ENCODE data around the gene STX16.

Gene STX16

DNA sequence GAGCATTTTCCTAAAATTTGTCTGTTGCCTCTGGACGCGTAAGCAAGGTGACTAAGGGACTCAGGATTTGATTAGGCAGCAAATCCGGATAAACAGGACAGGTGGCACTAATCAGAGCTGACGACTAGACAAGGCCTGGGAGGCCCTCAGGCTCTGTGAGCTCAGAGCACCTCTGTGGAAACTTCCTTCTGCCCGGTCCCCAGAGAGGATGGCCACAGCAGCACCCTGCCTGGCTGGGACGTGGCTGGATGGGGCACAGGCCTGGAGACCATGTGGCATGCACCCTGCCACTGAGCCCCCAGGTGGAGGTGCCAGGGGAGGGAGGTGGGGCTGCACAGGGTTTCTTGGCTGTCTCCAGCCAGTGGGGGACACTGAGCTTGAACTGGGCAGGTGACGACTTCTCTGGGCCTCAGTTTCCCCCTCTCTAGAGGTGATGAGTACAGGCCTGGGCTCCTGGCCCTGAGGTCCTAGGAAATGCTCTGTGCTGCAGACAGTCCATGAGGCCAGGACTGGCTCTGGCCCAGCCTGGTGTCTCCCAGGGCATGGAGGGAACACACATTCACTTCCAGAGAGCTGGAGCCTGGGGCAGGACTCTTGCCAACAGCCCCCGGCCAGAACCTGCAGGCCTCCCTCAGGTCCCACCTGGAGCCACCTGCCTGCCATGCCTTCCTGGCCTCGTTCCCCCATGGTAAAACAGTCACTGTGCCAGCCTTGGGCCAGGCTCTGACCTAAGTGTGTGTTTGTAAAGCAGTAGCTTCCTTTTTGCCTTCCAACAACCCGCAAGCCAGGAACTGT lies 39.6 kb upstream of the STX16 start:
- no peaks in the 10 kb centered on the region for H3K36me3 ChIP-seq (ENCODE audit: control insufficient read depth, insufficient read depth, low read length)
- H3K56ac ChIP-seq (ENCODE audit: low read length), result no peak overlapping the region
- H4K5ac ChIP-seq (ENCODE audit: low read length), result no peak overlapping the region
- no peaks in the 10 kb centered on the region for H3K79me2 ChIP-seq (ENCODE audit: control insufficient read depth, insufficient read depth, low read length)
- no CpG with 5 or more reads among the region's 10 CpGs for WGBS (ENCODE audit: extremely low coverage, insufficient coverage, low lambda C conversion rate)
- no peak overlapping the region for H3K18ac ChIP-seq (ENCODE audit: low read length)
- no peak overlapping the region for H3K4ac ChIP-seq (ENCODE audit: low read depth, low read length)
- no peak overlapping the region for H2AK5ac ChIP-seq (ENCODE audit: low read length)
- H3K9ac ChIP-seq (ENCODE audit: low read length), result no peak overlapping the region
- H3K27me3 ChIP-seq (ENCODE audit: insufficient read depth, low read length, poor library complexity), result no peaks in the 10 kb centered on the region
- H3K27ac ChIP-seq (ENCODE audit: low read depth, low read length), result no peak overlapping the region
- no peaks in the 10 kb centered on the region for H3K4me1 ChIP-seq (ENCODE audit: control insufficient read depth, low read depth, low read length)
- no peak overlapping the region for H2BK15ac ChIP-seq (replicated peaks; ENCODE audit: low read depth)
- no peak overlapping the region for H4K8ac ChIP-seq (ENCODE audit: low read depth, low read length)
- H3K23ac ChIP-seq (ENCODE audit: low read length), result no peak overlapping the region
- H3K79me1 ChIP-seq (ENCODE audit: low read length), result no peaks in the 10 kb centered on the region
- no peak overlapping the region for H3K4me2 ChIP-seq (ENCODE audit: low read length)
- DNase-seq, result no peak
- H2BK5ac ChIP-seq (ENCODE audit: low read length), result no peak overlapping the region
- H3K4me3 ChIP-seq (ENCODE audit: low read length), result no peak overlapping the region
- no peak overlapping the region for H2BK120ac ChIP-seq (ENCODE audit: low read depth, low read length)

DNA sequence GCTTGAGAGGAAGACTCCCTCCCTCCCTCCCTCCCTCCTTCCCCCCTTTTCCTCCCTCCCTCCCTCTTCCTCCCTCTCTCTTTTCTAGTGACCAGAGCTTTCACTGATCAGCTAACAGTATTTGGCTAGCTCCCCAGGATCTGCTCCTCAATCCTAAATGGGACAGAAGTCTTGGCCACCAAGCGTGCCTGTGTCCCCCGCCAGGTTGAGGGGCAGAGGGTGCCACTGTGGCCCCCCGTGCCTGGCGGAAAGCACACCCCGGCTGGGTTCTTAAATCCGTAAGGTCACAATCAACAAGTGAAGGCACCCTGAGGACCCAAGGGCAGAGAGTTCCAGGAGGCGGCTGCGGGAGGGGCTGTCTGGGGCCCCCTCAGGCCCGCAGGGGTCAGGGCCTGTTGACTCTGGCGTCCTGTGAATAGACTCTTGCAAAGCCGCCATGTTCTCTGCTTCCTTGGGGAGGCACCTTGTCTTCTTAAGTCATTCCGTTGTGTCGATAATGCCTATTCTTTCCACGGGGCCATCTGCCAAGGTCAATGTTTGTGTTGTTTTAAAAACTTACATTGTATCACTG lies 38.9 kb upstream of the STX16 start:
- H4K5ac ChIP-seq (ENCODE audit: low read length), result no peak overlapping the region
- no peaks in the 10 kb centered on the region for H3K4me1 ChIP-seq (ENCODE audit: control insufficient read depth, low read depth, low read length)
- H2BK5ac ChIP-seq (ENCODE audit: low read length), result no peak overlapping the region
- no peak overlapping the region for H3K4ac ChIP-seq (ENCODE audit: low read depth, low read length)
- H3K9ac ChIP-seq (ENCODE audit: low read length), result no peak overlapping the region
- H2AK5ac ChIP-seq (ENCODE audit: low read length), result no peak overlapping the region
- WGBS (ENCODE audit: extremely low coverage, insufficient coverage, low lambda C conversion rate), result no CpG with 5 or more reads among the region's 14 CpGs
- H3K23ac ChIP-seq (ENCODE audit: low read length), result no peak overlapping the region
- no peaks in the 10 kb centered on the region for H3K79me1 ChIP-seq (ENCODE audit: low read length)
- H3K4me2 ChIP-seq (ENCODE audit: low read length), result no peak overlapping the region
- H3K79me2 ChIP-seq (ENCODE audit: control insufficient read depth, insufficient read depth, low read length), result no peaks in the 10 kb centered on the region
- H3K27ac ChIP-seq (ENCODE audit: low read depth, low read length), result no peak overlapping the region
- H2BK120ac ChIP-seq (ENCODE audit: low read depth, low read length), result no peak overlapping the region
- no peak overlapping the region for H3K56ac ChIP-seq (ENCODE audit: low read length)
- no peak overlapping the region for H3K4me3 ChIP-seq (ENCODE audit: low read length)
- no peaks in the 10 kb centered on the region for H3K36me3 ChIP-seq (ENCODE audit: control insufficient read depth, insufficient read depth, low read length)
- H2BK15ac ChIP-seq (replicated peaks; ENCODE audit: low read depth), result no peak overlapping the region
- DNase-seq, result no peak
- no peak overlapping the region for H4K8ac ChIP-seq (ENCODE audit: low read depth, low read length)
- H3K27me3 ChIP-seq (ENCODE audit: insufficient read depth, low read length, poor library complexity), result no peaks in the 10 kb centered on the region
- no peak overlapping the region for H3K18ac ChIP-seq (ENCODE audit: low read length)

DNA sequence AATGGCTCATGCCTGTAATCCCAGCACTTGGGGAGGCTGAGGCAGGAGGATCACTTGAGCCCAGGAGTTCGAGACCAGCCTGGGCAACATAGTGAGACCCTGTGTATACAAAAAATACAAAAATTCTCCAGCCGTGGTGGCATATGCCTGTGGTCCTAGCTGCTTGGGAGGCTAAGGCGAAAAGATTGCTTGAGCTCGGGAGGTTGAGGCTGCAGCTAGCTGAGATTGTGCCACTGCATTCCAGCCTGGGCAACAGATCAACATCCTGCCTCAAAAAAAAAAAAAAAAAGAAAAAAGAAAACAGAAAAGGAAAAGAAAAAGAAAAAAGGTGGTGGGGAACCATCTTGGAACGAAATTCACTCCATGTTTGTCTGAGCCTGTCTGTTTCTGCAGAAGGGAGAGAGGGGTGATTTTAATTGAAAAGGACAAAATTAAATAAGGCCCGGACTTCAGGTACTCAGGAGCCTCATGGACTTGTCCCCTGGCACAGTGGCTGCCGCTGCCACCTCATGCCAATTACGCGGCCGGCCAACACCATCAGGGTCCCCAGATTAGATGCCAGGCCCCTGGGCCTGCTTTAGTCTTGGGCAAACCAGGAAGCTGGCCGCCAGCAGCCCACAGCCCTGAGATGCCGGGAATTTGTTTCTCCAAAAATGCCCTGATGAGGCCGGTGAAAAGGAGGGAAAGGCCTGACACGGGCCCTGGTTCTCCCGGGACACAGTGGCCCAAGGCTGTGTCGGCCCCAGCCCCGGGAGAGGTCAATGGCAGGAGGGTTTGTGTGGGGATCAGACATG lies 37.8 kb upstream of the STX16 start:
- no peak overlapping the region for H3K4ac ChIP-seq (ENCODE audit: low read depth, low read length)
- no peak overlapping the region for H3K4me2 ChIP-seq (ENCODE audit: low read length)
- no peak overlapping the region for H3K23ac ChIP-seq (ENCODE audit: low read length)
- no CpG with 5 or more reads among the region's 17 CpGs for WGBS (ENCODE audit: extremely low coverage, insufficient coverage, low lambda C conversion rate)
- no peak overlapping the region for H3K27ac ChIP-seq (ENCODE audit: low read depth, low read length)
- no peak overlapping the region for H3K9ac ChIP-seq (ENCODE audit: low read length)
- no peaks in the 10 kb centered on the region for H3K79me1 ChIP-seq (ENCODE audit: low read length)
- no peak overlapping the region for H3K18ac ChIP-seq (ENCODE audit: low read length)
- H4K8ac ChIP-seq (ENCODE audit: low read depth, low read length), result no peak overlapping the region
- H2AK5ac ChIP-seq (ENCODE audit: low read length), result no peak overlapping the region
- H3K36me3 ChIP-seq (ENCODE audit: control insufficient read depth, insufficient read depth, low read length), result no peaks in the 10 kb centered on the region
- no peak overlapping the region for H2BK5ac ChIP-seq (ENCODE audit: low read length)
- H3K27me3 ChIP-seq (ENCODE audit: insufficient read depth, low read length, poor library complexity), result no peaks in the 10 kb centered on the region
- H3K79me2 ChIP-seq (ENCODE audit: control insufficient read depth, insufficient read depth, low read length), result no peaks in the 10 kb centered on the region
- H3K4me1 ChIP-seq (ENCODE audit: control insufficient read depth, low read depth, low read length), result no peaks in the 10 kb centered on the region
- H3K4me3 ChIP-seq (ENCODE audit: low read length), result no peak overlapping the region
- no peak overlapping the region for H2BK15ac ChIP-seq (replicated peaks; ENCODE audit: low read depth)
- H3K56ac ChIP-seq (ENCODE audit: low read length), result no peak overlapping the region
- no peak overlapping the region for H2BK120ac ChIP-seq (ENCODE audit: low read depth, low read length)
- no peak overlapping the region for H4K5ac ChIP-seq (ENCODE audit: low read length)
- no peak for DNase-seq

DNA sequence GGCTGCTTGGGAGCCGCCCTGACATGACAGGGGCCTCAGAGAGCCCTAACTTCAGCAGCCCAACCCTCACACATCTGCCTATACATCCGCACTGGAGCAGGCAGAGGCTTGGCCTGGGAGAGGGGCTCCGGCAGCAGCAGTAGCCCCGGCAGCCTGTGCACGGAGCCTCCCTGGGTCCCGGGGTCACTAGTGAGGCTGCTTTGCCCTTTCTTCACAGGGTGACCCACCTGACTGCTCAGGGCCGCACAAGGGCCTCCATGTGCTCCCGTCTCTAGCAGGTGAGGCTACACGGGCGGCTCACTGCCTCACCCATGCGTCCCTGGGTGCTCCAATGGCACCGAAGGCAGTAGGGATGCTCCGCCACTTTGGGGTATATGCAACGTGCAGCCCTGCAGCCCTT lies 36.7 kb upstream of the STX16 start:
- no CpG with 5 or more reads among the region's 14 CpGs for WGBS (ENCODE audit: extremely low coverage, insufficient coverage, low lambda C conversion rate)

DNA sequence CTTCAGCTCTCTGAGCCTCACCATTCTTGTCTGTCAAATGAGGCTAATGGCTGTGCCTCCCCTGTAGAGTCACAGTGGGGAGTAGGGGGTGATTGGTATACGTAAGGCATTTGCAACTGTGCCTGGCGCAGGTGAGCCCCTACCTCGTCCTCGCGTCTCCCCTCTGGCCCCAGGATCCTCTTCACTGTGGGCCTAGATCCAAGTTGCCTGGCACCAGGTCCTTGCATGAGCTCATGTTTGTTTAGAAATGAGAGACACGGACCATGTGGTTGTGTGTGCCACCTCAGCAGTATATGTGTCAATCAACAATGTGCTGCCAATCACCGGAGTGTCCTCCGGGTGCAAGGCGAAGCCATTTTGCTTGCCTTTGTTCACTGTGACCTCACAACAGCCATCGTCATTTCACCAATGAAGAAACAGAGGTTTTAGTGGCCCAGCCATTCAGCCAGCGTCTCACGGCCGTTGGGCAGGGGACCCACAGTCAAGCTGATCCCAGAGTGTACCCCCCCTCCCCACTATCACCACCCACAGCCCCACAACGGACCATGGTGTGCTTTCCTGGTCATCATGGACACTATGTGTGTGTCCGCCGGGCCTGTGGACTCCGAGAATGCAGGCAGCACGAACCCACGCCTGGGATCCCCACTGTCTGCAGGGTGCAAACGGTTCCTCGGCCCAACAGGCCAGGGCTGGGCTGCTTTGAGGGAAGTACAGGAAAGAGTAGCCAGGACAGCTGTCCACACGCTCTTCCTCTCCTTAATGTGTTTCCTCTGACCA lies 35.9 kb upstream of the STX16 start:
- Histone ChIP-seq H3K27me3 (ENCODE audit: insufficient read depth, low read length, poor library complexity) (no peaks in the 10 kb centered on the region), H3K23ac (ENCODE audit: low read length) (no peak overlapping the region), H3K9ac (ENCODE audit: low read length) (no peak overlapping the region), H4K8ac (ENCODE audit: low read depth, low read length) (no peak overlapping the region), H4K5ac (ENCODE audit: low read length) (no peak overlapping the region), H3K4me2 (ENCODE audit: low read length) (no peak overlapping the region), H3K79me1 (ENCODE audit: low read length) (no peaks in the 10 kb centered on the region), H3K18ac (ENCODE audit: low read length) (no peak overlapping the region), H3K79me2 (ENCODE audit: control insufficient read depth, insufficient read depth, low read length) (no peaks in the 10 kb centered on the region), H3K4me3 (ENCODE audit: low read length) (no peak overlapping the region), H3K36me3 (ENCODE audit: control insufficient read depth, insufficient read depth, low read length) (no peaks in the 10 kb centered on the region), H3K56ac (ENCODE audit: low read length) (no peak overlapping the region), H2BK5ac (ENCODE audit: low read length) (no peak overlapping the region), H3K4me1 (ENCODE audit: control insufficient read depth, low read depth, low read length) (no peaks in the 10 kb centered on the region), H3K4ac (ENCODE audit: low read depth, low read length) (no peak overlapping the region), H2AK5ac (ENCODE audit: low read length) (no peak overlapping the region), H2BK15ac (replicated peaks; ENCODE audit: low read depth) (no peak overlapping the region), H3K27ac (ENCODE audit: low read depth, low read length) (no peak overlapping the region), H2BK120ac (ENCODE audit: low read depth, low read length) (no peak overlapping the region)
- no peak for DNase-seq
- no CpG with 5 or more reads among the region's 22 CpGs for WGBS (ENCODE audit: extremely low coverage, insufficient coverage, low lambda C conversion rate)

More for the DNA sequence above, 36.7 kb upstream of the STX16 start:
- Histone ChIP-seq H3K4me2 (ENCODE audit: low read length) (no peak overlapping the region), H2BK120ac (ENCODE audit: low read depth, low read length) (no peak overlapping the region), H3K79me2 (ENCODE audit: control insufficient read depth, insufficient read depth, low read length) (no peaks in the 10 kb centered on the region), H2BK5ac (ENCODE audit: low read length) (no peak overlapping the region), H3K18ac (ENCODE audit: low read length) (no peak overlapping the region), H2AK5ac (ENCODE audit: low read length) (no peak overlapping the region), H3K36me3 (ENCODE audit: control insufficient read depth, insufficient read depth, low read length) (no peaks in the 10 kb centered on the region), H3K4me1 (ENCODE audit: control insufficient read depth, low read depth, low read length) (no peaks in the 10 kb centered on the region), H3K79me1 (ENCODE audit: low read length) (no peaks in the 10 kb centered on the region), H4K8ac (ENCODE audit: low read depth, low read length) (no peak overlapping the region), H3K56ac (ENCODE audit: low read length) (no peak overlapping the region), H3K4me3 (ENCODE audit: low read length) (no peak overlapping the region), H4K5ac (ENCODE audit: low read length) (no peak overlapping the region), H3K27ac (ENCODE audit: low read depth, low read length) (no peak overlapping the region), H3K9ac (ENCODE audit: low read length) (no peak overlapping the region), H3K4ac (ENCODE audit: low read depth, low read length) (no peak overlapping the region), H2BK15ac (replicated peaks; ENCODE audit: low read depth) (no peak overlapping the region), H3K27me3 (ENCODE audit: insufficient read depth, low read length, poor library complexity) (no peaks in the 10 kb centered on the region), H3K23ac (ENCODE audit: low read length) (no peak overlapping the region)
- DNase-seq, result no peak

All from mesendoderm (in vitro differentiated cells).